Articular chondrocyte of knee joint (primary cell): ENCODE measurements around the gene NPAS1. TPM values are rescaled to one million over a fixed set of nuclear protein-coding genes. Genes with fewer than 3 reads are reported as not detected.

ENCODE experiments used
- total RNA-seq: library from RNA; depleted of rRNA; stranded (reverse); fragments of >200 nt; gene quantifications from 2 replicates; pipeline ENCODE4 v1.2.3, GENCODE V29; 2012

The NPAS1 gene
- total RNA-seq: 0.78 and 0.97 TPM in 2 replicates

GRCh38 chr19:47019431-47020041 lies at the start of gene NPAS1:
NPAS1 (plus strand) TSS chr19:47019837; CDS start chr19:47021048, 1,211 bp downstream.

Other genes starting within 250 kb of the NPAS1 start
- gene SLC1A5, start 231.2 kb upstream of the NPAS1 start, total RNA-seq: 109 and 186 TPM in 2 replicates
- gene AP2S1, start 169.0 kb upstream of the NPAS1 start, total RNA-seq: 147 and 155 TPM in 2 replicates
- gene ARHGAP35, start 158.8 kb upstream of the NPAS1 start, total RNA-seq: 73.7 and 74.9 TPM in 2 replicates
- 24.8 and 30.6 TPM in 2 replicates for gene TMEM160, start 28.8 kb downstream of the NPAS1 start, total RNA-seq
- 18.1 and 18.7 TPM in 2 replicates for gene ZC3H4, start 93.9 kb downstream of the NPAS1 start, total RNA-seq
- gene SAE1, start 111.0 kb downstream of the NPAS1 start, total RNA-seq: 114 and 119 TPM in 2 replicates
- gene BBC3, start 211.4 kb downstream of the NPAS1 start, total RNA-seq: 5.9 and 6.3 TPM in 2 replicates
- 8.8 and 9.3 TPM in 2 replicates for gene CCDC9, start 236.7 kb downstream of the NPAS1 start, total RNA-seq